Right renal pelvis (tissue), 4 donors: ENCODE results near the gene GDF7. TPM values are rescaled to one million over a fixed set of nuclear protein-coding genes. Genes with fewer than 3 reads are reported as not detected.

Source experiments
- DNase-seq, 4 donors: peaks; one replicate each; pipeline ENCODE4 v3.0.0-alpha.2; 2013; ENCODE audit warnings: low read depth in 4 of 4, low spot score in 3 of 4, missing footprints in 1 of 4
- polyA plus RNA-seq, 4 donors: library from polyadenylated mRNA; unstranded; fragments of 120-200 nt; gene quantifications; one replicate each; pipeline ENCODE4 v1.2.1, GENCODE V29; 2013; ENCODE audit not compliant: insufficient read length in 4 of 4

Gene GDF7
- polyA plus RNA-seq, 4 donors: 3.5 to 5.1 (median 3.6) TPM

DNA sequence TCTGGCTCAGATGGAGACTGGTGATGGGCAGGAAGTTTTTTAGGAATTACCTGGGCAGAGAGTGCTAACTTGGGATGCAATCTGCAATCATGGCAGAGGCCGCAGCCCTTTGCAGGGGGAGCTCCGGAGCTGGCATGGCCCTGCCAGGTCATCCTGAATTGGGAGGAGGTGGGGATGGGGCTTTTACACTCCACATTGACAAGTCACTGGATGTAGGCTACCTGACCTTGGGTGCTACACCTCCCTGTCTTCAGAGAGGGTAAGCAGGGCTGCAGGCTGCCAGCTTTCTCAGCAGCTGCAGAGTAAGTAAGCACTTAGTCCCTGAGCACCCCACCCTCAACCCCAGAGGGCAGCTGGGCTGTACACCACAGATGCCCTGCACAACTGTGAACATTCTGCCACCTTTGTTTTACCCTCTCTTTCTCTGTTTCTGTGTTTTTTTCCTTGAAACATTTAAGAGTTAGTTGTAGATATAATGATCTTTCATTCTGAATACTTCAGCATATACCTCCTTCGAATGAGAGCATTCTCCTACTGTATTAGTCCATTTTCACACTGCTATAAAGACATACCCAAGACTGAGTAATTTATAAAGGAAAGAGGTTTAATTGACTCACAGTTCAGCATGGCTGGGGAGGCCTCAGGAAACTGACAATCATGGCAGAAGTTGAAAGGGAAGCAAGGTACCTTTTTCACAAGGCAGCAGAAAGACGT, 9.3 kb upstream of the GDF7 start:
- no peak for DNase-seq

DNA sequence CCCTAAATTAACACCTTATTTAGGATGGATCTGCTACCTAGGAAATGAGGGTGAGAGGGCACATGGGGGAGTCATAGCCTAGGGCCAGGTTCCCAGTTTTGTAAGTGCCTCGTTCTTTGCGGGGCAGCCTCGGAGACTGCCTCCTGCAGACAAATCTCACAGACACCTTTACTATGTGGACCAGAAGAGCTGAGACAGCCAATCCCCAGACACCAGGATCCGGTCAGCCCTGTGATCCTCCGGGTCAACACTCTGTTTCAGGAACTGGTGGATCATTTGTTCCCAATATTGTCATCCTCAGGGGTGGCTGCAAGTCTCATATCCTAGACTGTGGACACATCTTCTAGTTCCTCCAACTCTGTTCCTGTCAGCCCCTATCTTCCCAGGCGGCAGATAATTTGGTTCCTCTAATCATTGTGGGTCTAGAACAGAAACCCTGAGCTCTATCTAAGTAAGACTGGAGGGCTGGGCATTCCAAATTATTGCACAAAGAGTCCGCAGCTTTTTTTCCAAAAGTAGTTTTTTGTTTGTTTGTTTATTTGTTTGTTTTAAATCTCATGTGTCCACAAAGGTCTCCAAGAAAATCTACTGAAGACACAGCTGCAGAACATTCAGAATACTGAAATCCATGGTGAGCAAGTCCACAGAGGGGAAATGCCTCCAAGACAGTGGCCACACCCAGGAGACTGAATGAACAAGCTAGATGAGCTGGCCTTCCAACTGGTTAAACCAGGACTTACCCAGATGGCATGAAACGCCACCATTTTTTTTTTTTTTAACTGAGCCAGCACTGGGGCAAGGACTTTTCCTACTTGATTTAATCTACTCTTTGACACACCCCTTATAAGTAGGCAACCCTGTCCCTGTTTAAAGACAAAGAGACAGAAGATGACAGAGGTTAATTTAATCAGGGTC, 6.2 kb upstream of the GDF7 start:
- DNase-seq: no peak

DNA sequence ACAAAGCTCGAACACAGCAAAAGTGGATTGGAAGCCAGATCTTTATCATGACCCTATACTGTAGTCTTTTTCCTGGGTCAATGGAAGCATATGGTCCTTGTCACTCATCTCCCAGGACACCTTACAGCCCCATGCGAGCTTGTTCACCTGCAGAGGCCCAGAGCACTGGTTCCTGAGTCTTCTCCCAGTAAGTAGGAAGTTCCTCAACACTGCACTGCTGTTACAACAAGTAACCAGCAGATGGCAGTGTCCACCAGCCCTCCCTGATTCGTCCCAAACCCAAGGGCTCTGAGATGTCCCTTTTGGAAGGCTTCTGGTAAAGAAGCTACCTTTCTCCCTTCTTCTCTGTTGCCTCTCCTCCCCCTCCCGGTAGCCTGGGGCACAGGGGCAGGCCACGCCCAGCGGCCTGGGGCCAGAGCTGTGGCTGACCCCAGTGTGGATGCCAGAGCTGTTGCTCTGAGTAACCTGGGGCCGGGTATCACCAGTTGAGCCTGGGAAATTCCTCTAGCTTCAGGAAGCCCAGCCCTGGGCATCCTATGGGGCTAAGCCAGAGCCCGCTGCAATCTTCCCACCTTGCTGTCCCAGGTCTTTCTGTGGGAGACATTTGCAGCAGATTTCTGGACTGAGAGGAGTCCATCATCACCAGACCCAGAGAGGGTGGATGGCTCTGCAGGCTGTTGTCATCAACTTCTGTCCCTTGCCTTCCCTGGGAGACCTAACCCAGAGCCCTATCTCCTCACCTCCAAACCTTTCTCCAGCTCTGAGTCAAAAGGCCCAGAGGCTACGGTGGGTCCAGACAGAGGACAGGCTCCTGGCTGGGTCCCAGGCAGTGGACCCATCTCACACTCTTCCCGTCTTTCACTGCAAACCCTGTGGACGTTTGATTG, 5.3 kb upstream of the GDF7 start:
- DNase-seq: peak in 1 of 4 donors; percentile 69

DNA sequence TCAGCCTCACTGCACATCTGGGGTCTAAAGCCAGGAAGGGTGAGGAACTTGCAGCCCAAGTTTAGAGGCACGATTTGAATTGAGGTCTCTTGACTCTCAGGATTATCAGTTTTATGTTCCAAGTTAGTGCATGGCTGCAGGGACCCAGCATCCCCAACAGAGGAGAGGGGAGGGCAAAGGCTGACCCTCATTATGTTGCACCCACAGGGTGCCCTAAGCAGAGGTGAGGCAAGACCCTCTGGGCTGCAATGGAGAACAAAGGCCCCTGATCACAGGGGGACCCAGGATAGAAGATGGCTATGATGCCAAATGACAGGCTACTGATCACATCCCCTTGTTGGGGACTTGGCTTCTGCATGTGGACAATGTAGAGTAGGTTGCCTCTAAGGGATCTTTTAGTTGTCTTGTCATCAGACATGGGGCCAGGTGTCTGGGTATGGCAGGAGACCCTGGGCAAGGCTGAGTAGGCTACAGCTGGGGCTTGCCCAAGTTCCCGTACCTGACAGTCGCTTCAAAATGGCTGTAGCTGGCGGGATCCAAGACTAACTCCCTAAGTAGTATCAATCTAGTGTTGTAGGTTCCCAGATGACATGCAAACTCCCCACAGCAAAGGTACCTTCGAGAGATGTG, 4.5 kb upstream of the GDF7 start:
- DNase-seq: no peak

DNA sequence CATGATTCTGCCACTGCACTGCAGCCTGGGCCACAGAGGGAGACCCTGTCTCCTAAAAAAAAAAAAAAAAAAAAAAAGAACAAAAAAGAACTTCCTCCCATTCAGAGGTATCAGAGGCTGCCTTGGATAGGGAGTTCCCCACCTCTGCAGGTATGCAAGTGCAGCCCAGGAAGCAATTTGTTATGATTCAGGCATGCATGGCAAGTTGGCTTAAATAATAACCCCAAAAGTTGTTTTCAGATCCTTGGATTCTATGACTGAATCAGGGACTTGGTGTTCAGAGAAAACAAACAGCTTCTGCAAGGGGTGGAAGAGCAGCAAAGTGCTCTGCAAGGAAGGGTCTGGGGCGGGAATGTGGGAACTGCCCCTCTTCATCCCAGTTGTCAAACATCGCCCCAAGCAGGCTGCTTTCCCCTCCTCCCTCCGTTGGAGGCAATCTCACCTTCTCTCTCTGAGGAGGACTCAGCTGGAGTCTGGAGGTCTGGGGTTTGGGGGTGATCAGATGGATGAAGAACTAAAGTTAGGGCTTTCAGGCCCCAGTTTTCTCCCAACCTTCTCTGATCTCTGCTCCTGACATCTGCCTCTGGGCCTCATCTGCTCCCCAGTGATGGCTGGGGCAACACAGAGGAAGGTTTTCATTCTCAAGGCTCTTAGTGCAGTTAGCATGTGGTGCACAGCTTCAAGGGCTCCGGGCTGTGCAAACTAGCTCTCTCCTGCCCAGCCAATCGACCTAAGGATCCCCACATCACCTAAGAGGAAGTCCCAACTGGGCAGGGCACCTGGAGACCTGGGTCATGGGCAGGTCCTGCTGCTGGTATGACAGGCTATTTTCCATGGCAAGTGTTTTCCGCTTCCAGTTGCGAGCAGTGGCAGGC, 3.5 kb upstream of the GDF7 start:
- DNase-seq: no peak

DNA sequence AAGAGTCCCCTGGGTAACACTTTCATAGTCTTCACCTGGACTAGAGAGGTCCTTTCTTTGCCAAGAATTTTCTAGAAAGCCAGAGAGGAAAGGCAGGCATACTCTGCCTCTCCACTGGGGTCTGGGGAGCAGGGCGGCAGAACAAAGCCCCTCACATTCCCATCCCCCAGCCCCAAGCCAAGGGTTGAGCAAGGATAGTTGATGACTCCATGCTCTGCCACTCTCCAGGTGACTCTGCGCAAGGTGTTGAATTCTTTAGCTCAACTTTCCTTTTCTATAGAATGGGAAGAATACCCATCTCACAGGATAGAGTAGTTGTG, 2.9 kb upstream of the GDF7 start:
- no peak for DNase-seq

DNA sequence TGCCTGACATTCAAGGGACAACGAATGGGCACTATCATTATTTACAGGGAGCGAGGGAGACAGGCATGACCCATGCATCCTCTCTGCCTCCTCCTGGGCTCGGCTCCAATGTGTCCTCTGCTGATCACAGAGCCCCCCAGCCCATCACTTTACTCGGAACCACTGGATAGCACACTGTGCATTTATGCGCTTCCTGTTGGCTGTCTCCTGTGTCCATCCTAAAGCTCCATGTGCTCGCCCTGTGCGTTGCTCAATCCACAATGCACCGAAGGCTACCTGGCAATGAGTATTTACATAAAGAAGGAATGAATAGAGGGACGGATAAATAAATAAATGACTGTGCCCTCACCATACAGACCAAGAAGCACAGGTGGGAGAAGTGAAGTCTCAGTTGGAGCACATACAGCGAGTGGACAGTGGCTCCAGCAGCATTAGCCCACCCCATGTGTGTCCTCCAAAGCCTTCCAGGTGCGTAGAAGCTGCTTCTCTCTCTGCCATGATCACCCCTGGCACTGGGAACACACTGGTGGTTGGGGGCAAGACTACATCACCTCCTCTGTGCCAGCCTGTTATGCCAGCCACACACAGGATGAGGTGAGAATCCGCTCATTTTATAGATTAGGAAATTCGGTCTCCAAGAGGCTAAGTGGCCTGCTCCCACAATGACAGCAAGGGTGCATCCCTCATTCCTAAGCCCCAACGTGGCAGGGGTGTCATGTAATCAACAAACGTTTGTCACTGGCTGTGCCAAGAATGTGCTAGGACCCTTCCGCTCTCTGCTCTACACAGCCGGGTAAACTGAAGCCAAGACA, 2.3 kb upstream of the GDF7 start:
- DNase-seq: no peak

DNA sequence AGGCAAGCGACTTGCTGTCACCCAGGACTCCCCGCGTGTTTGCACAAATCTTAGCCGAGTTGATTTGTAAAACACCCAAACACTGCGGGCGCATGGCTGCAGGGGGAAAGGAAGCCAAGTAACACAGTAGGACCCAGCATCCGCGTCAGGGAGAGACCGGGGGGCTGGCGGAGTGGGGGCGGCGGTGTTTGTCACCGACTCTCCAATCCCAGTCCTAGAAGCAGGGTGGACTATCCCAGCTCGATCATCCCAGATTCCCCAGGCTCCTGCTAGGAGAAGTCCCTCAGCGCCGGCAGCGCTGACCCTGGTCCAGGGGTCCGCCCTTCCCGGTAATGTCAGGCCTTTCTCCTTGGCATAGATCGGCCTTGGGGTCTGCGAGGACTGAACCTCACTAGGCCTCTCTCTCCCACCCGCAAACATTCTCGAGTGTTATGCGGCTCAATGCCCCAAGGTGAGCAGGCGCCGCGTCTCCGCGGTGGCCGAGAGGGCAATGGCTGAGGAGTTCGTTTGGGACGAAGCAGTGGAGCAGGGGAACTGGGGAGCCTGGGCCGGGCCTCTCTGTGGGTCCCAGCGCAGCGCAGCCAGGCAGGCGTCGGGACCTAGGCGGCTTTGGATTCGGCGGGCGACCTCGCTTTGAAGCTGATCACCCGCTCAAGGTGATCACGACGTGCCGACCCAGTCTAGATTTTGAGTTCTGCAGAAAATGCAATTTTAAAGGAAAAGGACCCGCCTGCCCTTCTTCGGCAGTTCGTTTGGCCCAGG, 1.5 kb upstream of the GDF7 start:
- DNase-seq: no peak

DNA sequence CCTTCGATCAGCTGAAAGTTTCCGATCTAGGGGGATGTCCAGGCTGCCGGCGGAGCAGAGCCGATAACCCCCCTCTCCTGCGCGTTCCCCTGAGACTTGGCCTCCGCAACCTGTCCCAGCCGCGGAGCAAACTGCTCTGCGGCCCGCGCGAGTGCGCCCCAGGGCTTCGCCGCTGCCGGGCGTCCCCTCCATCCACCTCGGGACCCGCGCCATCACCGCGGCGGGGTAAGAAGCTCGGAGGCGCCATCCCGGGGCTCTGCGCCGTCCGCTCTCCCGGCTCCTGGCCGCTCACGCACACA, 990 bp upstream of the GDF7 start:
- no peak for DNase-seq

DNA sequence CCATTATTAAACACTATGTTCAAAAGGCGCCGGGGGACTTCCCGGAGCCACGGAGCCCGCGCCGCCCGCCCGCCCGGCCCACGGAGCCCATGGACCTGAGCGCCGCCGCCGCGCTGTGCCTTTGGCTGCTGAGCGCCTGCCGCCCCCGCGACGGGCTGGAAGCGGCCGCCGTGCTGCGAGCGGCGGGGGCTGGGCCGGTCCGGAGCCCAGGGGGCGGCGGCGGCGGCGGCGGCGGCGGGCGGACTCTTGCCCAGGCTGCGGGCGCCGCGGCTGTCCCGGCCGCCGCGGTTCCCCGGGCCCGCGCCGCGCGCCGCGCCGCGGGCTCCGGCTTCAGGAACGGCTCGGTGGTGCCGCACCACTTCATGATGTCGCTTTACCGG, 197 bp downstream of the GDF7 start:
- no peak for DNase-seq

DNA sequence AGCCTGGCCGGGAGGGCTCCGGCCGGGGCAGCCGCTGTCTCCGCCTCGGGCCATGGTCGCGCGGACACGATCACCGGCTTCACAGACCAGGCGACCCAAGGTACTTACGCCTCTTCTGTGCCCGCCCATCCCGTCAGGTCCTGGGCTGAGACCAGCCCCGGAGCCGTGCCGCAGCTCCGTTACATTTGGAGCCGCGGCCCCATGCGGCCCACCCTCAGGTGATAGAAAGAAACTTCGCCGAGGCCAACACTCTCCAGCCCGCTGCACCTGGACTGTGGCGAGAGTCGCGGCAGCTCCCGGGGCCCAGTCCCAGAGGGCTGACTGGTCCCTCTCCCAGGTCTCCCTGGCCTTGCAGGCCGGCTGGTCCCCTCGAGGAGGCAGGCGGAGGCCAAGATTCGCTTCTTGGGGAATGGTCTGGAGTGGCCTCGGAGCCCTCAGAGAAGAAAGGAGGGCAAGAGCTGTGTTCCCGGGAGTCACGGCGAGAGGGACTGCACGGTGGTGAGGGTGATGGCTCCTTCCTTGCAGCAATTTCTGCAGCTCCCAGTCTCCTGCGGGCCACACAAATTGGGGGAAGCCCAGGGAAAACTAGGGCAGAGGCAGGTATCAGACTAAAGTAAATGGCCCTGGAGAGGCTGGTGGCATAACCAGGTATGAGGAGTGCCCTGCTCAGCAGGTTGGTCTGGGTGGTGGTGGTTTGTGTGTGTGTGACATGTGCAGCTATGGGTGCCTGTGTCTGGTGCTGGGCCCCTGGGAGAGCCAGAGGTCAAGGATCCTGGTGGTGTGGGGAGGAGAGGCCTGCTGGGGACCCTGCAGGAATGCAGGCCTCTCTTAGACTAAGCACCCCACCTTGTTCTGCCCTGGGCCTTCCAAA, 822 bp downstream of the GDF7 start:
- no peak for DNase-seq

DNA sequence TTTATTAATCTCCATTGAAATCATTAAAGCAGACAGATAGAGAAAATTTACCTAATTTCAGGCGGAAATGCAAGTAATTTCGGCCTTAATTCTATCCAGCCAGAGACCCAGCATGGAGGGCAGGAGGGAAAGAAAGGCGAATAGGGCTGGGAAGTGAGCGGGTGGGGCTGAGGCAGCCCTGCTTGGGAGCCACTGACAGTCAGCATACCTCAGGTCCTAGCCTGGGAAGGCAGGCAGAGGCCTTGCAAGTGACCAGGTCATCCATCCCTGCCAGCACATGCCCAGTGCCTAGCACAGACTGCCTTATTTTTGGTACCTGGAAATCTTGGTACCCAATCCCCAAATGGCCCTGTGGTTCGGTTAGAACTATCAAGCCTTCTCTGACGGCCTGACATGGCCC, 1.5 kb downstream of the GDF7 start:
- no peak for DNase-seq

DNA sequence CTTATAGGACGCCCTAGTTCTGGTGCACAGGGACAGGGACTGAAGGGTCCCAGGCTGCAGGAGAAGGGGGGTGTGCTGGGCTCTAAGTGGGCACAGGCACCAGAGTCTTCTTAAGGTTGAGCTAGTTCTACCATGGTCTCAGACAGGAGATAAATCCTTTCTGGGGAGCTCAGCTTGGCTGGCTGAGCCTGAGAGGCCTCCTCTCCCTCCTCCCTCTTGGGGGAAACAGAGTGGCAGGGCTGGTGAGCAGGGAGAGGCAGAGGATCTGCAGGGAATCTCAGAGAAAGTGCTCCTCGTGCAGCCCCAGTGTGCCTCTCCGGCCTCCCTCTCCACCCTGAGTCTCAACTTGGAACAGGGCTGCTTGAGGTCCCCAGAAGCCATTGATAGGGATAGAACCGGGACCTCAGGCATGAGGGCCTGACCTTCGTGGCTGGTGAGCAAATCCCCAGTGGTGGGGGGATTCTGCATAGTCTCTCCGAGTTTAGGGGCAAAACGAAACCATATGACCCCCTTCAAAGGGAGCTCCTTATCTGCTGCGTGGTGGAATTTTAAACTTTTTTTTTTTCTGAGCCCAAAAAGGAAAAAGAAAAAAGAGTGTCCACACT, 2.0 kb downstream of the GDF7 start:
- DNase-seq: no peak

DNA sequence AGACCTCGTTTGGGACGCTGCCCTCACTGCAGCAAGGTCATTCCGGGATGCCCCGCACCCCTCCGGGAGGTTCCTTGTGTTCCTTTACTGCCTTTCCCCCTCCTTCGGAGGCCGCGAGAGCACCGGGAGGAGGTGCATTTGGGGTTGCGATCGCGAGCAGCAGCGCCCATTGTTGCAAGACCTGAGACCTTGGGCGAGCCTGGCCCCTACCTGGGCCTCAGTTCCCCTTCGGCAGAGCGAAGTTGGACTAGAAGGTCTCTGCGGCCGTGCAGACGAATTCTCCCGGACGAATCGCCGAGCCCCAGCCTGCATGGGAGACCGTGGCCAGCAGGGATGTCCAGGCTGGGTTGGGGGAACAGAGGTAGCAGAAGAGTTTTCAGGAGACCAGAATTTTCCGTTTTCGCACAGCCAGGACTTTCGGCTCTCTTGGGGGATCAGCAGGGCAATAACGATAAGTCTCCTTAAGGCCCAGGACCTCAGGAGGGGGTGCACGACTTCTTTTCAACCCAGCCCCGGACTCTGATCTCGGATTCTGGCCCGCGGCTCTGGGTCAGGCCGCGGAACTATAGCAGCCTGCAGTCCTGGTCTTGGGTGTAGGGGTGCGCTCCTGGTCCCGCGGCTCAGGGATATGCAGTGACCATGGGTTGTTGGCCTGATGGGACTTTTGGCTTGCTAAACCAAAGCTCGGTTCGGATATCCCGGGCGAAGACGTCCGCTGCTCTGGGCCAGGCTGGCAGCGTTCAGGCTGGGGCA, 2.8 kb downstream of the GDF7 start:
- no peak for DNase-seq

DNA sequence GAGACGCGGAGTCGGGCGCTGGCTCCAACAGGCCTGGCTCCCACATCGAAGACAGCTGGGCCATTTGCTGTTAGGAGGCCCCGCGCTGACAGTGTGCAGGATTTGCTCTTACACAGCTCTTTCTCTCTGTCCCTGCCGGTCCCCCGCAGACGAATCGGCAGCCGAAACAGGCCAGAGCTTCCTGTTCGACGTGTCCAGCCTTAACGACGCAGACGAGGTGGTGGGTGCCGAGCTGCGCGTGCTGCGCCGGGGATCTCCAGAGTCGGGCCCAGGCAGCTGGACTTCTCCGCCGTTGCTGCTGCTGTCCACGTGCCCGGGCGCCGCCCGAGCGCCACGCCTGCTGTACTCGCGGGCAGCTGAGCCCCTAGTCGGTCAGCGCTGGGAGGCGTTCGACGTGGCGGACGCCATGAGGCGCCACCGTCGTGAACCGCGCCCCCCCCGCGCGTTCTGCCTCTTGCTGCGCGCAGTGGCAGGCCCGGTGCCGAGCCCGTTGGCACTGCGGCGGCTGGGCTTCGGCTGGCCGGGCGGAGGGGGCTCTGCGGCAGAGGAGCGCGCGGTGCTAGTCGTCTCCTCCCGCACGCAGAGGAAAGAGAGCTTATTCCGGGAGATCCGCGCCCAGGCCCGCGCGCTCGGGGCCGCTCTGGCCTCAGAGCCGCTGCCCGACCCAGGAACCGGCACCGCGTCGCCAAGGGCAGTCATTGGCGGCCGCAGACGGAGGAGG, 3.5 kb downstream of the GDF7 start:
- DNase-seq: no peak
